GM19467 (cell line): ENCODE data around the gene RAB27B.

Experiments
- ATAC-seq: cut with Tn5 transposase; IDR thresholded peaks from one replicate; pipeline ENCODE4 v1.9.1; 2021; ENCODE audit warnings: mild to moderate bottlenecking, moderate library complexity; ENCODE audit not compliant: unreplicated experiment

Gene RAB27B

DNA sequence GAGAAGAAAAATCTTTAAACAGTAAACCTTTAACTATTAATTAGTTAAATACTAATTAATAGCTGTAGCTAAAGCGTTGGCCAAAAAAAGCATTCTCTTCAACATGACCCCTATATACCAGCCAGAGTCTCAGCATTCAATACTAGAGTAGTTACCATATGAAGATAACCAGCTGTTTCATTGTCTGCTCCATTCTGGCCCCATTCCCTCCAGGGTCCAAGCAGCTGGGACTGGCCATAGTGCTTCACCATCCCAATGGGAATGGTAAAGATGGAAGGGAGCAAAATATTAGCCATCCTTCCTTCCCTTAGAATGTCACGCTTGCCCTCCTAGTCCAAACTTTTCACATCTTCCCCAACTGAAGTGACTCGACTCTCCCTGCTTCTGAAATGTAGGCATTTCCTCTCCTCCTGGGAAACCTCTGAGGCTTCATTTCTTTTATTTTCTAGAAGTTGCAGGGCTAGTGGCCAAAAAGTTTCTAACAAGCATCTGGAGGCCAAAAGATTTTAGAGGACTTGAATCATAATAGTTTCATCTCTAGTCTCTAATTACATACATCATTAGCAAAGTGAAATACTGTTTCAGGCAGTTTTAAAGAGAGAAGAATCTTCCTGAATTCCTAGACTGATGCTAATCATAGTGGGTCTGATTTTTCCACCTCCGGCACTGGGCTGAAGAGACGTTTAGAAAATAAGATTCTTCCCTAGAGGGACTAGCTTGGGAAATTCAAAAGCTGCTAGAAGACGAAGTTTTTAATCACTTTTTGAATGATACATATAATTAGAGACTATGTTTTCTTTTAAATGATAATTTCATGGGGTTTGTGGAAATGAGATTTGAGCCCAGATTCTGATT is 78.3 kb downstream of the RAB27B start:
- ATAC-seq, result no peak

DNA sequence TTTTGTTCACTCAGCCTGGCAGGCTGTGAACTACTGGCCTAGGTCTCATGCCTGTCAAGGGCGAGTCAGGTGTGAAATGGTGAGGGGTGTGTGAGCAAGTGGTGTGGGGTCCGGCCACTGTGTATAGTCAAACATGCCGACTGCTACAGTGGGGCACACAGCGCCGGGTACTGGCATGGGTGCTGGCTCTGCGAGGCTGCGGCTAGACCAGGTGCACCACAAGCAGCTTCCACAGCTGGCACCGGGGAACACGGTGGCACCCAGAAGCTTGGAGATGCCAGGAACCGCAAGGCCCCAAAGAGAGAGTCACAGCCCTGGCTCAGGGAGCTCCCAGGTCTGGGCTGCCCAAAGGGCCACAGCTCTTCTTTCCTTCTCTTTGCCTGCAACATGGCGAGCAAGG is 81.3 kb downstream of the RAB27B start:
- ATAC-seq, result no peak

DNA sequence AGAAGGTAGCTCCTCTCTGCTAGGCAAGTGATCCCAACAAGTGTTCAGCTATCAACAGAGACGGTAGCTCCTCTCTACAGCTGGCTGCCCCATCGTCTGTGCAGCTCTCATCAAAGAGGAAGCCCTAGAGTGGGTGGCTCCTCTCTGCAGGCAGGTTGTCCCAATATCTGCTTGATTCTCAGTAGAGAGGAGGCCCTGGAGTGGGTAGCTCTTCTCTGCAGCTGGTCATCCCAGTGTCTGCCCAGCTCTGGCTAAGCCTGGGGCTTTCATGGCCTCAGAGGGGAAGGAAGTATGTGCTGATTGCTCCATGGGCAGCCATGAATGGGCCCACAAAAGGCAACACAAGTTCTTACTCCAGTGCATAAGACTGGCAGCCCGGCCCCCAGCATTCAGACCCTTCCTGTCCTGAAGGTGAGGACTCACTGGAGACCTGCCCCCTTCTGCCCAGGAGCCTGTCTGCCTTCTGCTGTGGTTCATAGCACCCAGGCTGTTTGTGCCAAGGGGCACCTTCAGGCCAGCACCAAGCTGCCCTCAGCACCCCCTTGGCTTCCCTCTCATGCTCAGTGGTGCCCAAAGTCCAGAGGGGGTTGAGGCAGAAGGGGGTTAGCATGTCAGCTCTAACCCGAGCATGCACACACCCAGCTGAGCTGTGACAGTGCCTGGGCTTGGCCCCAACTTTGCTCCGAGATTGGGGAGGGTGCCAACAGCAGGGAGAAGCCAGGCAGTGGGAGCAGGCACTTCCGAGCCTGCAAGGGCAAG is 82.1 kb downstream of the RAB27B start:
- no peak for ATAC-seq

DNA sequence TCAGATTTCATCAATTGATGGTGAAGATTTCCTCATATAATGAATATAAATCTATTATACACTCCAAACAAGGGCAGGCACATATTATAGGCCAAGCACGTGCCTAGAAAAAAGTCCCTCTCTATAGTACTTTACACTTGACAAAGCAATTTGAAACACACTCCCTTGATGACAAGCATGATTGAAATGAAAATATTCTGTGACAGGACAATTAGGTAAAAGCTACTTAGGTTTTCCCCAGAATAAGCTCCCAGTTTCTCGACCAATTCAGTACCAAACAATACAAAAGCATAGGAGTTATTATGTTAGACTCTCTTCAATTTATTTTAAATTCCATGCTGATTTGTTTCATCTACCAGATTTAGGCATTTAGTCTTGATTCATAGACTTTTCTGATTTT is 83.3 kb downstream of the RAB27B start:
- no peak for ATAC-seq

DNA sequence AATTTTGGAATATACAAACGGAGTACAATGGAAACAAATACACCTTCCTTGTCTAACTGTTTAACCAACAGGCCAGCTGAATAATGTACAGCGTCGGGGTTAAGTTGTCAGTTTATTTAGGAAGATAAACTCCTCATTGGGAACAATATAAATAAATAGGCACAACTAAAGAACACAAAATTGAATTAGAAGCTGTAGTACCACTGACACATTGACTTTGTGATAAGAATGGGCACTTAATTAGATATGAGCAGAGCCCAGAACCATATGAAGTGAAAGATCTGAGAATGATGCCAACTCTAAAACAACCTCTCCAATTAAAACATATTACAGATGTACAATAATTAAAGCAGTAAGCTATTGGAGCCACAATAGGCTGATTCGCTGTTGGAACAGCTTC is 86.5 kb downstream of the RAB27B start:
- no peak for ATAC-seq

DNA sequence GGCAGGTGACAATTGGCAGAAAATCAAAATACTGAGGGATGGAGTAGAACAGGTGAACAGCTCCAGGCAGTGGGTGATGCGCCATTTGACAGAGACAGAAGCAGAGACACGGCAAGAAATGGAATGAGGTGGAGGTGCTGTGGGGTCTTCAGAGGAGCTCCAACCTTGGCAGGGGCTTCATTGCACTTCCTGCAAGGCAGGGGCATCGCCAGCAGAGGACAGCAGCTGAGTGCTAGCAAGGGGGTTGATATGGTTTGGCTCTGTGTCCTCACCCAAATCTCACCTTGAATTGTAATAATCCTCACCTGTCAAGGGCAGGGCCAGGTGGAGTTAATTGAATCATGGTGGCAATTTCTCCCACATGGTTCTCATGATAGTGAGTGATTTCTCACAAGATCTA is 88.2 kb downstream of the RAB27B start:
- ATAC-seq, result no peak

DNA sequence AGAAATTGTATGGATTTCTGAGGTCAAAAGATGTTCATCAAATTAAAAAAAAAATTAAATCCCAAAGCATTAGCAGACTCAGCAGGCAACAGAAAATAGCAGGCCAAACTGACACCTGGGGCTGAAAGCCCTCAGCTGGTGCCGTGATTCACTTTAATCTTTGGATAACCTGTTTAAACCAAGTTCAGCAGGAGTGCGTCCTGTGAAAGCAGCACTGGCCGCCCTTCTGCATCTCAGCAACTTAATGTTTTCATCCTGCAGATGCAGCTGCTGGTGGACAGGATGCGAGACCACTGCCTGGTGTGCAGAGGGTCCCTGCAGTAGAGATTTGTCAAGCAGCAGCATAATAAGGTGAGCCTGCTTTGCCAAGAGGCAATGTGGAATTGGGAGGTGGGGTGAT is 89.8 kb downstream of the RAB27B start:
- ATAC-seq, result no peak

DNA sequence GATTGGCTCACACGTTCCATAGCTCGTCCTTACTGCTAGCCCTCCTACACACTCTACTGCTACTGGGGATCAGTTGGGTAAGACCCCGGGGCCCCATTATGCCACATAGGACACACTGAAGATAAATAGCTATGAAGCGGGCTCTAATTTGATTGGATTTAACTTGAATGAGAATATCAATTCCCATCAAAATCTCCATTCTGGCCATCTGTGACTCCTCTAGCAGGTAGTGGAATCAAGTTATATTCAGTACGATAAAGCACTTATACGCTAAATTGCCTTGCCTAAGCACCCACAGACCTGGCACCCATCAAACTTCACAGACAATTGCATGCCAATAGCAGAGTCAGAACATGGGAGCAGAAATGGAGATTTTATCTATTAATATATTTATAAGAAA is 91.1 kb downstream of the RAB27B start:
- no peak for ATAC-seq

DNA sequence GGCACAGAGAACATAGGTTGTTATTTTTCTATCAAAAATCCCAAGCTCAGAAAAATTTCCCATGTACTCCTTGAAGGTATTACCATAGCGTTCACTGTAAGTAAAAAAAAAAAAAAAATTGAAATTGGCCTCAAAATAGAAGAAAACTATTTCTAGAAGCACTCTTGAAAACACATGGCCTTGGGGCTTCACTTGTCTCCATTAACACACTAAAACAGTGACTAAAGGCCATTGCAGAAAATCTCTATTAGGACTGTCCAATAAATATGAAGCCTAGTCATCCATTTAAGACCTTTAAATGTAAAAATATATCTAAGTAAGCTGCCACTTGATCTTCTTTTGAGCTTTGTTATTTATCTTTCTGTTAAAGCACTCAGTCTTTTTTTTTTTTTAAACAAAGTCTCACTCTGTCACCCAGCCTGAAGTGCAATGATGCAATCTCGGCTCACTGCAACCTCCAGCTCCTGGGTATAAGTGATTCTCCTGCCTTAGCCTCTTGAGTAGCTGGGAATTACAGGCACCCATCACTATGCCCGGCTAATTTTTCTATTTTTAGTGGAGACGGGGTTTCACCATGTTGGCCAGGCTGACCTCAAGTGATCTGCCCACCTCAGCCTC is 95.2 kb downstream of the RAB27B start:
- ATAC-seq, result no peak

DNA sequence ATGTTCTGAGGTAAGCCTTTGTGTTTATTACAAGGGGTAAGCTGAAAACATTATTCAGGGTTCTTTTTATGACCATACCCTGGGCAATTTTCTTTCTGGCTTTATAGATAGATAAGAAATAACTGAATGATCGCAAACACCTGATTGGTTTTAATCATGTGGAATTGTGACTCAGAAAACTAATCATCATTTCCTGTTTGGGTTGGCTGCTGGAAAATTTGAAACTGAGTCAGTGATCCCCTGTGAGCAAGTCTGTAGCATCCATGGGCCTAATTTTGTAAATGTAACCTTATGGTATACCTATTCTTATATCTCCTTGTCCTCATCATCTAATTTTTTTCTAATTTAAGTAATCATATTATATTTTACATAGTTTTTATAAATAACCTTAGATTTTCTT is 96.7 kb downstream of the RAB27B start:
- ATAC-seq, result no peak

DNA sequence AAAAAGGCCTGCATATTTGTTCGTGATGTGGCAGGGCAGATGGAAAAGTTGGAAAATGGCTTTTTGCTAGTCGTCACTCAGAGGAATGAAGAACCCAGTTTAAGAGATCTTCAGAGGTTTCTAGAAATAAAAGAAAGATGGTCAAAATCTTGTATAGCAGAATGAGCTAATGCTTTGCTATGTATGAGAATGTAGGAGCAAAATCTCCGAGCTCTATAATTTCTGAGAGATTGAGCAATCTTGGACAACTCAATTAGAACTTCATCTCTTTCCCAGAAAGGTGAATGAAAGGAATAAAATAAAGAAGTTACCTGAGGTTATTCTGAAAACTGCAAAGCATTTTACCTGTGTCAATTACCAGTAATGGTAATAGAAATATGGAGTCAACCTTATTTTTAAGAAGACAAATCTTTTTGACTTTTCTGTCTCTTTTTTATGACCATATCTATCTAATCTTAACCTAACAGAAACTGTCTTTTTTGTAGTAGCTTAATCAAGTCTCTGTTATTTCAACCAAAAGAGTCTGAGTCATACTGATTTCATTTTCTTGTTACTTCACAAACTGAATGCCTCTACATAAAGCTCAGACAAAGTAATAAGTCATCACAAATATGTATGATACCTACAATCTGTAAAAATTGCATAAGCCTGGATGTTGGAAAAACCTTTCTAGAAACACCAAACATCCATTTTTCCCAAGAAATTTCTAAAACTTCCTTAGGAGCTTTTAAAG is 98.5 kb downstream of the RAB27B start:
- ATAC-seq, result no peak

DNA sequence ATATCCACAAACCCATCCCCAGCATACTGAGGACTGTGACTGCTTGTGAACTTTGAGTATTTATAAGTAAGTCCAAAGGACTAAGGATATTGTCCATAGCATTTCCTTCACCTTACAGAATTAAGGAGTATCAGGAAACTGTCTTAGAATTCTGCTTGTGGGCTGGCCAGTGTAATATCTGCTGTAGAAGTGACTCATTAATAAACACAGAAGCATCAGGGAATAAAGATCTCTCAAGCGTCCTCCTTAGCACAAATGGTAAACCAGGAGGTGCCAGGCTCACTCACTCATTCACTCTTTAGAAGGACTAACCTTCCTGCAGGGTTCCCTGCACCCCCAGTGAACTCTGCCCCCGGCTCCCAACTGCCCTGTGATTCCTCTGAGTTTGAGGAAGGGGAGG is 100.0 kb downstream of the RAB27B start:
- ATAC-seq, result no peak

DNA sequence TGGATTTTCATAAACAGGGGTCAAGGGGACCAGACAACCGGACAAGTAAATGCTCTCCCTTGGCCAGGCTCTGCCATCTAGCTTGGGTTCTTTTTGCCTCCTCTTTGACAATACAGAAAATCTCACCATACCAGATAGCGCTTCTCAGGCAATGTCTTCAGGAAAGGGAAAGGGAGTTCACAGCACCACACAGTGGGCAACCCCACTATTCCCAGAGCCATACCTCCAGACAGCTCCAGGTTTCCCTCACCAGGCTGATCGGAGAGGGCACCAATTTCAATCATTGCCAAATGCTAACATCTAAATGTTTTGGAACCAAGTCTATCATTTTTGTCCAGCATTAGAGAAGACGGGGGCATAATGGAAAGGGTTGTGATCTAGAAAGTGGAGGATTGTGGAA is 102.9 kb downstream of the RAB27B start:
- ATAC-seq, result no peak

DNA sequence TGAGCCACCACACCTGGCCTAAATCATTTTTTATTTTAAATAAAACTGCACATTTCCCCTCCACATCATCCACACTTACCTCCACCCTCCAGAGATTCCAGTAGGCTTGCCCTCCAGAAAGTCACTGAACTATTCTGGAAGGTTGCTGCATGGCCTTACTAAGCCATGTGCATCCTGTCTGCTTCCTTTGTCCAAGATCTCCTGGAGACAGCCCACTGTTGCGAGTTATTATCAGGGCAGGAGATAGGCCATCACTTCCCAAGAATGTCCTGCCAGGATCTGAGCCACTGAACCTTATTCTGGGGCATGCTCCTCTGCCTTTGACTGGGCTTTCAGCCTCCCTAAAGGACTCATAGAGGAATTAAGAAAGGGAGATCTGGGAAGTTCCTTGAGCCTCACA is 104.2 kb downstream of the RAB27B start:
- no peak for ATAC-seq

DNA sequence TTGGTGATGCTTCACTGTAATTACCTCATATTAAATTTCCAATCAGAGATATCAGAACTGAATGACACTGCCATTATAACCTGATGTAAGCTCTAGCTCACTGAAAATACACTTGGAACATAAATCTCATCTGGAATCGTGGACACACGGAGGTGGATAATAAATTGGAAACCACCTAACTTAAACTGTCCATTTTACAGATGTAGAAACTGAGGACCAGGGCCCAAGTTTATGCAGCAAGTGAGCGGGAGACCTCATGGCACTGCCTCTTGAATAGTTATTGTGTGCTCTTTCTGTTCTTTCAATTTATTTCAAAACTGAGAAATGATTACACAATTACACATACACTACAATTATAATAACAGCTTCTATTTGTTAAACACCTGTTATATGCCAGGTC is 110.2 kb downstream of the RAB27B start:
- no peak for ATAC-seq

DNA sequence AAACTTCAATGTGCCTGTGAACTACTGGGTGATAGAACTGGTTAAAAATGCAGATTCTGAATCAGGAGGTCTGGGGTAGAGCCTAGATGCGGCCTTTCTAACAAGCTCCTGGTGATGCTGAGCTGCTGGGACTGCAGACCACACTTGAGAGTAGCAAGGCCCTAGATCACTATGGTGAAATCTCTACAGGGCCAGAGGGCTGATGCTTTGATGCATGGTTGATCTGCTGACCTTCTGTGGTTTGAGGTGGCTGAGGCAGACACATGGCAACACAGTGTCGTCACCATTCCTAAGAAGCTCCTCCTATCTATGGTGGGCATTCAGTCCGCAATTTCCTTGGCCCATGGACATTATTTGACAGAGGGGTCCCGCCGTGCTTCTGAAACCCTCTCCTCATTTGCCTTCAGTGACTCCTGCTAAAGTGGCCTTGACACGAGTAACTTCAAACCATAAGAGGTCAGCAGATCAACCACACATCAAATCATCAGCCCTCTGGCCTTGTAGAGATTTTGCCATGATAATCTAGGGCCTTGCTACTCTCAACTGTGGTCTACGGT is 111.2 kb downstream of the RAB27B start:
- no peak for ATAC-seq

DNA sequence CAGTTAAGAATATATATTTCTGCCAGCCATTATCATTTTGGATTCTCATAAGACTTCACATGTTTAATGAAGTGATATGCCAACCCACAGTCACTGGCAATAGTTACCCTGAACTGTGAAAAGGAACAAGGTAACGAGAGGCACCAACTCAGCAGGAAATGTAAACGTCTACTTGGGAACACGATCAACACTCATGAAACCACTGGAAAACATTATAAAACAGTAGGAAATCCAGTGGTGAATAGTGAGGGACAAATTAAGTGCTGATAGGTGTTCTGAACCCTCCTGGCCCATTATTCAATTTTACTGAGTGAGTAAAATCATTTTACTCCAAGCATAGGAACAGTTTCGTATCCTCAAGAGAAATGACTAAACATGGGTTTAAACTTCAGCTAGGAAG is 113.9 kb downstream of the RAB27B start:
- no peak for ATAC-seq

DNA sequence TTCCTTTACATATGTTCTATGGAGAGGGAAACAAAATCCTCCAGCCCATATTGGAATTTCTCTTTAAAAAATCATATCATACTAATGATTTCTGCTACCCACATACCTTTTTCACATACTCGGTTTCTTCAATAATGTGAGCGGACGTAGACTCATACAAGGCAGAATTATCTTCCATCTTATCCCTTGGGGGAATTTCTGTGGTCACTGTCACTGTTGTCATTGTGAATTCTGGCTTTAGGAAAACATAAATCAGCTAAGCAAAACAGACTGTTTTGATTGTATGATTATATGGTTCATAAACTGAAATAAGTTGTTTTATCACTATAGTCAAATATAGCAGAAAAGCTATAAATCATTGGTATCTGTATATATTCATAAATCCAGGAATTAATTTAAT is 114.3 kb downstream of the RAB27B start:
- ATAC-seq, result no peak
